SHP77 treated with DMSO at 0.1 percent for 48 hours (cell line): ENCODE measurements around the gene CEP41.
"Not testable (repeated sequence)": the region's sequence is repeated elsewhere in the genome, so short reads cannot be mapped to it uniquely, and the experiment has no call there.

Source experiments
- DNase-seq: peaks from one replicate; lab custom pipeline; 2025; lab: John Stamatoyannopoulos, UW

Gene CEP41

DNA sequence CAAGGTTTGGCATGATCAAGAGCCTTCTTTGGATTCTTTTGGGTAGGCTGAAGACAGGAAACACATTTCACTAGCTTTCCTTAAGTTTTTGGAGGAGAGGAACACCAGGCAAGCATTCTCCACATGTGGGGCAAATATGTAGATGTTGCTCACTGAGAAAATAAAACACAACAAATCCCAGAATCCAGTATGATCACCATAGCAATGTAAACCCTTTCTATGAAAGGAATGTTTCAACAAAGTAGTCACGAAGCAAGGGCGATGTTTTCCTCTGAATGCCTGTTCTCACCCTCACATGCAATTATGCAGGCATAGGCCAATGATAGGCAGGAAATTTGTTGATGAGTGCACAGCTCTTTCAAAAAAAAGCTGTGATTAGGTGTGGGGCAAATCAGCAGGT lies 20.5 kb upstream of the CEP41 start:
- no peak for DNase-seq

DNA sequence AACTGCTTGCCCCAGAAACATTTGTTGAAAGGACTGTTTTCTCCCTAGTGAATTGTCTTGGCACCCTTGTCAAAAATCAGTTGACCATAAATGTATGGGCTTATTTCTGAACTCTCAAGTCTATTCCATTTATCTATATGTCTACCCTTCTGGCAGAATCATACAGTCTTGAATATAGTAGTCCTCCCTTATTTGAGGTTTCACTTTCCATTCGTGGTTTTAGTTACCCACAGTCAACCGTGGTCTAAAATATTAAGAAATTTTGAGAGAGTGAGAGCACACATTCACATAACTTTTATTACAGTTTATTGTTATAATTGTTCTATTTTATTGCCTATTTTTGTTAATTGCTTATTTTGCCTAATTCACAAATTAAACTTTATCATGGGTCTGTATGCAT lies 17.4 kb upstream of the CEP41 start:
- DNase-seq = no peak

DNA sequence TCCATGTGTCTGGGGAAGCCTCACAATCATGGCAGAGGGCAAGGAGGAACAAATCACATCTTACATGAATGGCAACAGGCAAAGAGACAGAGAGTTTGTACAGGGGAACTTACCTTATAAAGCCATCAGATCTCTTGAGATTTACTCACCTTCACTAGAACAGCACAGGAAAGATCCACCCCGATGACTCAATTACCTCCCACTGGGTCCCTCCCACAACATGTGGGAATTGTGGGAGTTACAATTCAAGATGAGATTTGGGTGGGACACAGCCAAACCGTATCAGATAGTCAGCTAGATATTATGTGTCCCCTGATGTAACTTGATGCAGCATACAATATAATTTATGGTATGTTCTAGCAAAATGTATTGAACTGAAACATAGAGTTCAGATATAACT lies 14.1 kb upstream of the CEP41 start:
- DNase-seq = no peak

DNA sequence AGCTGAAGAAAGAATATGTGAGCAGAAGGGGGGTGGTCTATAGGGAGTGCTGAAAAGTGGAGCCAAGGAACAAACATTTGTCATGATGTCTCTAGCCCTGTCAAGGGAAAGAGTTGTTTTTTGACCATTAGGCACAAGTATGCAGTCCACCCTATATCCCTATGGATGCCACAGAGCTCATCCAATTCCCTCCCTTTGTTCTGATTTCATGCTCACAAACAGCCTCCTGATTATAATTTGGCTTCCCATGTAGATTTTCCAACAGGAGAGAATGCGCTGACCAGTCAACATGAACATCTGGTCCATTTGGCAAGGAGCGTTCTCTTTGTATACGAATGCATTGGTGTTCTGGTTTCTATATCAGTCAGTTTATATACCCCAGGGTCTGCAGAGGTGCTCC lies 12.1 kb upstream of the CEP41 start:
- DNase-seq = no peak

GRCh38 chr7:130451344-130451743 lies 10.5 kb upstream of the CEP41 start:
- not testable (repeated sequence) for DNase-seq

- DNase-seq = no peak
Measured at GRCh38 chr7:130446259-130446658, 5.4 kb upstream of the CEP41 start.

GRCh38 chr7:130444751-130445407 lies 4.1 kb upstream of the CEP41 start:
- no peak for DNase-seq

DNA sequence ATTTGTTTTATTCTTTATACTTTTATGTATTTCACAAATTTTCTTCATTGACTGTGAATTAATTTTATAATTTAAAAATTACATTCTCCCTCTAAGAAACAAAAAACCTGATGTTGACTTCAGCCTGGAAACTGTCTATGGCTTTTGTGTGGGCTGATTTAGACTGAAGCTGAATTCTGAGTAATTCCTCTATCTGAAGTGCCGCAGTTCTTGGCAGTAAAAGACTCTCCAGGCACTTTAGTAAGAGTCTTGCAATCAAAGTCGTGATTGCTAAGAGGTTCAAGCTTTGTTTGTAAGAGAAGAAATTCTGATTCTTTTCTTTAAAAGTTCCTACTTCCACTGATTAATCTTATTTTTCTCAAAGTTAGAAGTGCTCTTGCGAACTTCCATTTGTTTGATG lies 3.4 kb upstream of the CEP41 start:
- no peak for DNase-seq

DNA sequence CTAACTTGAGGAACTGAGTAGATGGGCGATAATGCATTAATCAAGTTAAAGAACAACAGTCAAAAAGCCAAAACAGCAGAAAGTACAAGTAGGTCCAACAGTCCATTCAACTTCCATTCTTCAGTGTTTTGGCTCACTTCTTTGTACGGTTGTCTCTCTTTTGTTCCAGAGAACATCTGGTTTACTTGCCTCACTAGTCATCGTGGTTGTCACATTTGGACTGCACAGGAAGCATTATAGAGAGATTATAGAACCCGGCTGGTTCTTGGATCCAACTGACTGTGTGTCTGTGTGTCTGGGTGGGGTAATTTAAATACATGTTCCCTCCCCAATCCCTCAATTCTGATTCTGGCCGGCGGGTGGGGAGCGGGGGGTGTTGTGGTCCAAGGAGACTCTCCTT lies 1.8 kb upstream of the CEP41 start:
- no peak for DNase-seq

DNA sequence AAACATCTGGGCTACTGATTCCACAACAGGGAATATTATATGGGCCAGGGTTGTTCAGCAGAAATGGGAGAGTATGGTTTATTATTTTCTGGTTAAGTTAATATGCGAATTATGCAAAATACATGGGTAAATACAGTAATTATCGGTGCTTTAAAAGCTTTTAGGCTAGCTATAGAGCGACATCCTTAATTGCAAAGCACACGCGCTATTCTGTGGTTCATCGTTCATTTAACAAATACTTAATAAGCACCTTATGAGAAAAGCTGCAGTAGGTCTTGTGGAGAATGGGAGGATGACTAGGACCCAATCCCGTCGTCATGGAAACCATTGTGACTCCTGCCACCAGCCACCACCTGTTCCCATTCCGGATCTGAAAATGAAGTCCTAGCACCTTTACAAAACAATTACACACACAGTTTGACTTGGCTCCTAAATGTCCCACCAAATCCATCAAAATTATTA lies 623 bp upstream of the CEP41 start:
- DNase-seq = peak; percentile 60

- no peak for DNase-seq
Measured at GRCh38 chr7:130436253-130436652, 4.6 kb downstream of the CEP41 start.

- no peak for DNase-seq
Measured at GRCh38 chr7:130435311-130435854, 5.4 kb downstream of the CEP41 start.

DNA sequence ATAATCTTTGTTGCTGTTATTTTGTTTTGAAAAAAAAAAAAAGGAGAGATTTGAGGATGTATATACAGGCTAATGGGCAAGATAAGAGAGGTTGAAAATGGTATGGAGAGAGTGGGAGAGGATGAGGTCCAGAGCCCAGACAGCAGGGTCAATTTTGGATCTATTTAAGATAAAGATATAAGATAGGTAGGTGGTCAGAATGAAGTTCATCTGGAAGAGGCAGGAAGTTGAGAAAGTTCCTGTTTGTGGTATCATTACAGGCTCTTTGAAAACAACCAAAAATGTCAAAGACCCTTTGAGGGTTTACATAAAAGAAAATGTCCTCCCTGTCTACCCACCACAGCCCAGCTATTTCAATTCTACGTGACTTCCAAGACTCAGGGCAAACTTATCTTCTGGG lies 7.5 kb downstream of the CEP41 start:
- DNase-seq = no peak

DNA sequence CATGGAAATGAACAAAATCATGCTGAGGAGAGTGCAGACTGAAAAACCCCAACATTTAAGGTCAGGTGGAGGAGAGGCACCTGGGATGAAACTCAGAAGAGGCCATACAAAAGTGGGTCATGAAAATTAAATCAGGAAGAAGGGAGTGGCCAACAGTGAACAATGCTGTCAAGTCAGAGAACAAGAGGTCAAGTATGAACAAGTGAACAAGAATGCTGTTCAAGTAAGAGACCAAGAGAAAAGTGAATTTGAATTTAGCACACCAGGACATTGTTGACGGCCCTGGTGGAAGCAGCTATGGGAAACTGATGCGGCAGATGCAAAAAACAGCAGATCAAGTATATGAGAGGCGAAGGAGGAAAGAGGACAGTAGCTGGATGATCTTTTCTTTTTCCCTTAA lies 7.9 kb downstream of the CEP41 start:
- DNase-seq = no peak

- no peak for DNase-seq
Measured at GRCh38 chr7:130430841-130431666, 9.8 kb downstream of the CEP41 start.

DNA sequence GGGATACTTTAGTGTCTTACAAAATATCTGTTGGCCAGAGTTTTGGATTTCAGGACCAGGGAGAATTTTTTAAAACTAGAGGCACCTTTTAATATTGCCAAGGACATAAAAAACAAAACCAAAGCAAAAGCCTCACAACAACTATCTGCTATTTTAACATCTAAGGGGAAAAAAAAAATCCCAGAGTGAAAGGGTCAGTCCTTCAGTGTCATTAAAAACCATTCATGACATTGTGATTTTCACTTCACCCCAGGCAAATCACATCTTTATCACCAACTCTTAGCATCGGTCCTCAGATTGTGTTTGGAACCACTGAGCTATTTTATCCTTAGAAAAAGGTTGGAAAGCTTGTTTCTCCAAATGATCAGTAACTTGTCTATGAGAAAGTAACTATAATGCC lies 10.7 kb downstream of the CEP41 start:
- DNase-seq = no peak

- no peak for DNase-seq
Measured at GRCh38 chr7:130429019-130429418, 11.8 kb downstream of the CEP41 start.

DNA sequence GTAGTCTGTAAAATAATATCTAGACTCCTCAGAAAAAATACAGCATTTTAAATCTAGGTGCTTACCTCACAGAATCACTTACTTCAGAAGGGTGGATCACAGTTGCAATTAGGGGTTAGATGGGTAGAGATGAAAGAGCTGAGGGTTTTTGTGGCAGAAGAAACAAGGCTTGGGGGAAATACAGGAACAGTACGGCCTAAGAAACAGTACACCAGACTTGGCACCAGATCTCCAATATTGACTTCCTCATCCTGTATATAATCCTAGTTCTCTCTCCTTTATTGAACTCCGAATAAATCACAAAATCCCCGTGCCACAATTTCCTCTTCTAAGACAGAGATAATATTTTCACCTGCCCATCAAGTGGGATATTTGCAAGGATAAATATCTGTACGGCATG lies 14.3 kb downstream of the CEP41 start:
- DNase-seq = no peak

GRCh38 chr7:130425796-130426195 lies 15.0 kb downstream of the CEP41 start:
- DNase-seq = no peak

GRCh38 chr7:130423501-130424037 lies 17.2 kb downstream of the CEP41 start:
- no peak for DNase-seq

DNA sequence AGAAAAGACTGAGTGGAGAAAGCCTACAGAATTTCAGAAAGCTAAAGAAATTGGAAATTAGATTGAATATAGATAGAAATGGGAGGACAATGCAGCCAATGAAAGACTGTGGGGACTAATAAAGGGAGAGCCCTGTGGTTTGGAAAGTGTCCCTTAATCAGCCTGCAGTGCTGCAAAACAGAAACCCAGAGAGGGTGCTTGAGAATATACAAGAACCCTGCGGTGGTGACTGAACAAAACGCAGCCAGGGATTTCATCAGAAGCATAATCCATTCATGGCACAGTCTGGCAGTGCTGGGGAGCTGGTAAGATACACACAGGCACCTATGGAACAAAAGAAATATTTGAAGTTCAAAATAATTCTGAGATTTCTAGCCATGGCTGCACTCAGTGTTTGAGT lies 19.1 kb downstream of the CEP41 start:
- DNase-seq = no peak

- no peak for DNase-seq
Measured at GRCh38 chr7:130420943-130421578, 19.8 kb downstream of the CEP41 start.

GRCh38 chr7:130419658-130420057 lies 21.2 kb downstream of the CEP41 start:
- no peak for DNase-seq
